BLaER1 treated with 17β-estradiol and CSF1 and Interleukin-3, amounts not matched to agents 10 nM and 100 nM (cell line): ENCODE results near the gene NDST1.
"Not testable (repeated sequence)": the region's sequence is repeated elsewhere in the genome, so short reads cannot be mapped to it uniquely, and the experiment has no call there.

Source experiments
- H3K27ac ChIP-seq, 11 experiments: shearing (Covaris generic); formaldehyde crosslinking; 2 replicates each; pipeline ENCODE4 v1.8.1; 2022
- H3K27me3 ChIP-seq, 11 experiments: shearing (Covaris generic); formaldehyde crosslinking; 2 replicates each; pipeline ENCODE4 v1.8.1; 2022
- H3K36me3 ChIP-seq, 11 experiments: shearing (Covaris generic); formaldehyde crosslinking; 2 replicates each; pipeline ENCODE4 v1.8.1; 2022
- H3K4me1 ChIP-seq, 10 experiments: shearing (Covaris generic); formaldehyde crosslinking; 2 replicates each; pipeline ENCODE4 v1.8.1; 2022
- H3K4me2 ChIP-seq, 11 experiments: shearing (Covaris generic); formaldehyde crosslinking; 2 replicates each; pipeline ENCODE4 v1.8.1; 2022
- H3K4me3 ChIP-seq, 10 experiments: shearing (Covaris generic); formaldehyde crosslinking; 2 replicates each; pipeline ENCODE4 v1.8.1; 2022
- H3K9ac ChIP-seq, 11 experiments: shearing (Covaris generic); formaldehyde crosslinking; 2 replicates each; pipeline ENCODE4 v1.8.1; 2022
- H3K9me3 ChIP-seq, 11 experiments: shearing (Covaris generic); formaldehyde crosslinking; replicated peaks in 1 of 11; 2 replicates each; pipeline ENCODE4 v1.8.1; 2022
- H4K20me1 ChIP-seq, 11 experiments: shearing (Covaris generic); formaldehyde crosslinking; 2 replicates each; pipeline ENCODE4 v1.8.1; 2022
- Cebpa-rat ChIP-seq, 11 experiments: shearing (Covaris generic); IDR thresholded peaks; 2 replicates each; pipeline ENCODE4 v1.8.1; 2022

NDST1 gene

DNA sequence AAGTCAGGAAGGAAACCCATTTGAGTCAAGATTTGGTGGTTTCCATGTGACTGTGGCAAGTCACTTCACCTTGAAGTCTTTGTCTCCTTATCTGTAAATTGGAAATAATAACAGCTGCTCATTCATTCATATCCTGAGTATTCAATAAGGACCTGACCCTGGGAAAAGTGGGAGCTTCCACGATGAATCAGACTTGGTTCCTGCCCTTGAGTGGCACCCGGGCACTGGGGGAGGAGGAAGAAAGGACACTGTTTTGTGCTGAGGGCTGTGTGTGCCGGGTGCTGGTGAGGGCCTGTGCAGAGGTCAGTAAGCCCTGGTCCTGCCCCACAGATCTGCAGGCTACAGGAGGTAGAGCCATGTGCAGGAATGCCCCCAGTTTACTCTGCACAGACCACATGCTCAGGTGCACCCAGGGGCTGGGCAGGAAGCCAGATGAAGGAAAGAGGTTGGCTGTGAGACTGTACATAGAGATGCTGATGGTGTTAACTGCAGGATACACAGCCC, 6.8 kb downstream of the NDST1 start:
- Histone ChIP-seq H4K20me1 (peaks cover 63 to 100% (median 98%) of the 10 kb centered on the region in 11 experiments; a peak in 21 of 22 replicates), H3K36me3 (peaks cover 1 to 17% (median 8%) of the 10 kb centered on the region in 11 experiments; a peak in 14 of 22 replicates), H3K4me2 (peak overlapping the region in 1 of 11 experiments; percentile 24; a peak in 1 of 22 replicates), H3K9me3 (no peaks in the 10 kb centered on the region), H3K9ac (no peak overlapping the region), H3K4me1 (peaks cover 17 to 64% (median 50%) of the 10 kb centered on the region in 10 experiments), H3K27me3 (no peaks in the 10 kb centered on the region), H3K4me3 (no peak overlapping the region), H3K27ac (no peak overlapping the region)
- no peak for TF ChIP-seq Cebpa-rat (IDR thresholded peaks at IDR 0.05)

DNA sequence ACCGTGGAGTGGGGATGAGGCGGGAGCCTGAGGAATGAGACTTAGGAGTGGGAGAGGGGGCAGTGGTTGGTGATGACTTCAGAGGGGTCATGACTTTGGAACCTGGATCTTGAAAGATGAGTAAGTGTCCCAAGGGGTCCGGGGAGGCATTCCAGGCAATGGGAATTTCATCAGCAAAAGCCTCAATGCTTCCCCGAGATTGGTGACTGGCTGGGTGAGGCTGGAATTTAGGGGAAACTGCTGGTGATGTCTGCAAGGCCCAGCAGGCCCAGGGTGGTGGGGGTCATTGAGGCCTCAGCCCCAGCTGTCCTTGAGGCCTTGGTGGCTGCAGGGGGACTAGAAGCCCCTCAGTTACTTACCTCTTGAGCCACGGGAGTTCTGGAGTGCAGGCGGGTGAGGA, 7.5 kb downstream of the NDST1 start:
- H3K4me1 ChIP-seq = peaks cover 17 to 62% (median 49%) of the 10 kb centered on the region in 10 experiments

DNA sequence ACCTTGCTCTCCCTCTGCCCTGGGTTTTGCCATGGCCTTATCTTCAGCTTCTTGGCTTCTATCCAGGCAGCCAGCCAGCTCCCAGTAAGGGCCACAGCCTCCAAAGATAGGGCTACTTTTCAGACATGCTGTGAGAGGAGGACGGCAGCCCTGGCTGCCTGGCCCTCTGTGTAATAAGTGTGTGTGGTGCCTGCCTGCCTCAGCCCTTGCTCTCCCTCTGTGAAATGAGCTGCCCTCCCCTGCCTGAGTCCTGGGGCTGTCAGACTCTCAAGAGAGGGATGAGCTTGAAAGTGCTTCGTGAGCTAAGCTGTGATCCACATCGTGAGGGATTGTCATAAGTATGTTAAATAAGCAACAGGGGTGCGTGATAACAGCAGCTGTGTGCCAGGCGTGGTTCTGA, 8.1 kb downstream of the NDST1 start:
- Histone ChIP-seq H3K4me3 (no peak overlapping the region), H4K20me1 (peaks cover 58 to 100% (median 98%) of the 10 kb centered on the region in 11 experiments; a peak in 21 of 22 replicates), H3K9ac (no peak overlapping the region), H3K27me3 (no peaks in the 10 kb centered on the region), H3K27ac (no peak overlapping the region), H3K4me2 (no peak overlapping the region), H3K9me3 (no peaks in the 10 kb centered on the region), H3K36me3 (peaks cover 8 to 29% (median 18%) of the 10 kb centered on the region in 11 experiments), H3K4me1 (peaks cover 15 to 56% (median 45%) of the 10 kb centered on the region in 10 experiments)
- TF ChIP-seq Cebpa-rat (IDR thresholded peaks at IDR 0.05) = no peak

More for the DNA sequence above, 7.5 kb downstream of the NDST1 start:
- Histone ChIP-seq H3K9me3 (no peaks in the 10 kb centered on the region), H3K27me3 (no peaks in the 10 kb centered on the region), H3K4me2 (no peak overlapping the region), H3K4me3 (no peak overlapping the region), H4K20me1 (peaks cover 58 to 100% (median 98%) of the 10 kb centered on the region in 11 experiments; a peak in 21 of 22 replicates), H3K9ac (0 out of 22 replicates have a peak overlapping the region, but pooled peaks of 1 of the 11 experiments have one; percentile 3), H3K27ac (no peak overlapping the region), H3K36me3 (peaks cover 4 to 24% (median 14%) of the 10 kb centered on the region in 11 experiments; a peak in 14 of 22 replicates)
- TF ChIP-seq Cebpa-rat (IDR thresholded peaks at IDR 0.05) = no peak

DNA sequence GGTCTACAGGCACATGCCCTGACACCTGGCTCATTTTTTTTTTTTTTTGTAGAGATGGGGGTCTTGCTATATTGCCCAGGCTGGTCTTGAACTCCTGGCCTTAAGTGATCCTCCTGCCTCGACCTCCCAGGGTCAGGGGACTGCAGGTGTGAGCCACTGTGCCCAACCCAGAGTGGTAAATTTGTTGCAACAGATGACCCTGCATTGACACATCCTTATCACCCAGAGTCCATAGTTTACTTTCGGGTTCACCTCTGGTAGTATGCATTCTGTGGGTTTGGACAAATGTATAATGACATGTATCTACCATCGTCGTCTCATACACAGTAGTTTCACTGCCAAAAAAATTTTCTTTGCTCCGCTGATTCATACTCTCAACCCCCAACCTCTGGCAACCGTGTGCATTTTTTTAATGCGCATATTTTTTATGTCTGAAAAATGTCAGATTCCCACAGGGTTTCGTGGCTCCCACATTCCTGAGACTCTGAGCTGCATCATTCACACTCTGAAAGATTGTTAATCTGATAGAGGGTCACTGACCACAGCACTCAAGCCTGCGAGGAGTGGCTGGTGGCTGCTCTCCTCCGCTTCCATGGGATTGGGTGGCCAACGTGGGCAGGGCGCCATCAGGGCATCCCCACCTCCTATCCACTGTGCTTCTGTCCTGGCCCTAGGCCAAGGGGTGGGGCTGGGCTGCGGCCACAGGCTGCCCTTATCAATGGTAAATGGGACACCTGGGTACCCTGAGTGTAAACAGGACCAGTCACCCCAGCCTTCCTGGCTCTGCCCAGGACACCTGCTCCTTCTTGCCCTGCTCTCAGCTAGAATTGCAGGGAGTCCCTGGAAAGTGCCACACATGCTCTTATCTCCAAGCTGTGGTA, 9.6 kb downstream of the NDST1 start:
- Histone ChIP-seq H3K27me3 (no peaks in the 10 kb centered on the region), H4K20me1 (peaks cover 49 to 100% (median 93%) of the 10 kb centered on the region in 11 experiments; a peak in 21 of 22 replicates), H3K4me1 (peaks cover under 1 to 55% (median 40%) of the 10 kb centered on the region in 10 experiments; a peak in 17 of 20 replicates), H3K9ac (0 out of 22 replicates have a peak overlapping the region, but pooled peaks of 1 of the 11 experiments have one; percentile 19), H3K36me3 (peaks cover 20 to 43% (median 33%) of the 10 kb centered on the region in 11 experiments), H3K27ac (no peak overlapping the region), H3K4me3 (no peak overlapping the region), H3K4me2 (peak overlapping the region in 8 of 11 experiments; percentile 7 to 58 (median 40); a peak in 14 of 22 replicates), H3K9me3 (no peaks in the 10 kb centered on the region)
- no peak for TF ChIP-seq Cebpa-rat (IDR thresholded peaks at IDR 0.05)

- Histone ChIP-seq H3K4me2 (peak overlapping the region in 2 of 11 experiments; percentile 37 to 50; a peak in 2 of 22 replicates), H3K4me1 (peaks cover 0 to 63% (median 49%) of the 10 kb centered on the region in 10 experiments; a peak in 17 of 20 replicates), H4K20me1 (peaks cover 49 to 100% (median 95%) of the 10 kb centered on the region in 11 experiments; a peak in 21 of 22 replicates), H3K36me3 (peaks cover 20 to 51% (median 34%) of the 10 kb centered on the region in 11 experiments)
- not testable (repeated sequence) for H3K27me3 ChIP-seq, H3K4me3 ChIP-seq, H3K27ac ChIP-seq, H3K9me3 ChIP-seq, H3K9ac ChIP-seq
Observed at GRCh38 chr5:150518712-150519559, 11.0 kb downstream of the NDST1 start.

DNA sequence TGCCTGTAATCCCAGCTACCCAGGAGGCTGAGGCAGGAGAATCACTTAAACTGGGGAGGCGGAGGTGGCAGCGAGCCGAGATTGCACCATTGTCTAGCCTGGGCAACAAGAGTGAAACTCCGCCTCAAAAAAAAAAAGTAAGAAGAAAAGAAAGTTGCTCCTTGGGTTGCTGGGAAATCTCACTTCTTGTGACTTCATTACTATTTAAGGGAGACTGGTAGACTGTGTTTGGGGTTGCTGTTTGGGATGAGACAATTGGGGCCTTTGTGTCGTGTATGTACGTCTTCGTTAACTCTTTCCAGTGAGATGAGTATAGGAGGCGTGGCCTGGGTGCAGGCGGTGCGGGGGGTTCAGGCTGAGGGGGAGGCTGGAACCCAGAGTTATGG, 11.6 kb downstream of the NDST1 start:
- Histone ChIP-seq H3K4me3 (no peak overlapping the region), H3K9me3 (no peaks in the 10 kb centered on the region), H3K36me3 (peaks cover 22 to 52% (median 34%) of the 10 kb centered on the region in 11 experiments), H3K27ac (no peak overlapping the region), H3K4me2 (no peak overlapping the region), H3K9ac (no peak overlapping the region), H3K4me1 (peaks cover 0 to 57% (median 44%) of the 10 kb centered on the region in 10 experiments; a peak in 17 of 20 replicates), H4K20me1 (peaks cover 49 to 100% (median 94%) of the 10 kb centered on the region in 11 experiments; a peak in 21 of 22 replicates), H3K27me3 (no peaks in the 10 kb centered on the region)
- TF ChIP-seq Cebpa-rat (IDR thresholded peaks at IDR 0.05) = no peak

GRCh38 chr5:150519978-150520377, 12.0 kb downstream of the NDST1 start:
- H3K36me3 ChIP-seq = peaks cover 22 to 56% (median 36%) of the 10 kb centered on the region in 11 experiments
- no peak overlapping the region for H3K27ac ChIP-seq
- H3K4me1 ChIP-seq = peaks cover 0 to 53% (median 40%) of the 10 kb centered on the region in 10 experiments; a peak in 17 of 20 replicates
- no peak for TF ChIP-seq Cebpa-rat (IDR thresholded peaks at IDR 0.05)
- no peak overlapping the region for H3K4me2 ChIP-seq
- H3K9me3 ChIP-seq = no peaks in the 10 kb centered on the region
- peaks cover 47 to 100% (median 94%) of the 10 kb centered on the region in 11 experiments; a peak in 21 of 22 replicates for H4K20me1 ChIP-seq
- no peaks in the 10 kb centered on the region for H3K27me3 ChIP-seq
- H3K9ac ChIP-seq = no peak overlapping the region
- no peak overlapping the region for H3K4me3 ChIP-seq

- H3K9me3 ChIP-seq = no peaks in the 10 kb centered on the region
- no peak overlapping the region for H3K4me2 ChIP-seq
- TF ChIP-seq Cebpa-rat (IDR thresholded peaks at IDR 0.05) = no peak
- no peak overlapping the region; a peak in 1 of 22 replicates for H3K27ac ChIP-seq
- H4K20me1 ChIP-seq = peaks cover 51 to 100% (median 94%) of the 10 kb centered on the region in 11 experiments; a peak in 21 of 22 replicates
- H3K36me3 ChIP-seq = peaks cover 22 to 66% (median 42%) of the 10 kb centered on the region in 11 experiments
- no peak overlapping the region for H3K4me3 ChIP-seq
- H3K9ac ChIP-seq = no peak overlapping the region
- H3K4me1 ChIP-seq = peaks cover 0 to 50% (median 38%) of the 10 kb centered on the region in 10 experiments; a peak in 17 of 20 replicates
- H3K27me3 ChIP-seq = no peaks in the 10 kb centered on the region
Observed at GRCh38 chr5:150520747-150521521, 13.0 kb downstream of the NDST1 start.
